ENCODE results near the gene POR. TPM values are rescaled to one million over a fixed set of nuclear protein-coding genes. Genes with fewer than 3 reads are reported as not detected.
"Not testable (repeated sequence)": the region's sequence is repeated elsewhere in the genome, so short reads cannot be mapped to it uniquely, and the experiment has no call there.

Gene POR
- total RNA-seq, 1 donor from 2014 or later, result 88.6 TPM

- no peak for DNase-seq (ENCODE audit: low spot score in 2 of 2, unreplicated experiment in 2 of 2)
- Mint-ChIP-seq H3K27me3 (ENCODE audit: low read depth) (no peaks in the 10 kb centered on the region), H3K4me1 (peaks cover 13% of the 10 kb centered on the region), H3K4me3 (no peak overlapping the region), H3K36me3 (no peaks in the 10 kb centered on the region), H3K27ac (no peak overlapping the region), H3K9me3 (no peaks in the 10 kb centered on the region)
- no peak for TF ChIP-seq CTCF (IDR thresholded peaks at IDR 0.05; ENCODE audit: unreplicated experiment)
Measured at GRCh38 chr7:75909521-75910132, 5.3 kb upstream of the POR start.

GRCh38 chr7:75911186-75911585, 3.8 kb upstream of the POR start:
- H3K4me3 Mint-ChIP-seq; H3K36me3 Mint-ChIP-seq; H3K27ac Mint-ChIP-seq; H3K9me3 Mint-ChIP-seq; H3K27me3 Mint-ChIP-seq (ENCODE audit: low read depth); DNase-seq (ENCODE audit: low spot score in 2 of 2, unreplicated experiment in 2 of 2): not testable (repeated sequence)
- peaks cover 13% of the 10 kb centered on the region for H3K4me1 Mint-ChIP-seq

- no peaks in the 10 kb centered on the region for H3K36me3 Mint-ChIP-seq
- H3K27ac Mint-ChIP-seq, result no peak overlapping the region
- no peak overlapping the region for H3K4me3 Mint-ChIP-seq
- no peak for TF ChIP-seq CTCF (IDR thresholded peaks at IDR 0.05; ENCODE audit: unreplicated experiment)
- peaks cover 17% of the 10 kb centered on the region for H3K4me1 Mint-ChIP-seq
- no peaks in the 10 kb centered on the region for H3K9me3 Mint-ChIP-seq
- DNase-seq (ENCODE audit: low spot score in 2 of 2, unreplicated experiment in 2 of 2), result no peak
- no peaks in the 10 kb centered on the region for H3K27me3 Mint-ChIP-seq (ENCODE audit: low read depth)
Measured at GRCh38 chr7:75913437-75913836, 1.5 kb upstream of the POR start.

GRCh38 chr7:75914169-75914654, 743 bp upstream of the POR start:
- Mint-ChIP-seq H3K36me3 (no peaks in the 10 kb centered on the region), H3K9me3 (no peaks in the 10 kb centered on the region), H3K27me3 (ENCODE audit: low read depth) (no peaks in the 10 kb centered on the region), H3K4me1 (peaks cover 19% of the 10 kb centered on the region), H3K27ac (peak overlapping the region; percentile 96), H3K4me3 (peak overlapping the region; percentile 89)
- no peak for TF ChIP-seq CTCF (IDR thresholded peaks at IDR 0.05; ENCODE audit: unreplicated experiment)
- DNase-seq (ENCODE audit: low spot score in 2 of 2, unreplicated experiment in 2 of 2), result no peak

GRCh38 chr7:75915416-75916156, 631 bp downstream of the POR start:
- TF ChIP-seq CTCF (IDR thresholded peaks at IDR 0.05; ENCODE audit: unreplicated experiment), result no peak
- Mint-ChIP-seq H3K9me3 (no peaks in the 10 kb centered on the region), H3K36me3 (no peaks in the 10 kb centered on the region), H3K4me3 (peak overlapping the region; percentile 89), H3K4me1 (peaks cover 19% of the 10 kb centered on the region), H3K27me3 (ENCODE audit: low read depth) (no peaks in the 10 kb centered on the region), H3K27ac (peak overlapping the region; percentile 79)
- DNase-seq (ENCODE audit: low spot score in 2 of 2, unreplicated experiment in 2 of 2), result peak in 1 of 2 experiments; percentile 43

GRCh38 chr7:75916259-75916658, 1.3 kb downstream of the POR start:
- Mint-ChIP-seq H3K27me3 (ENCODE audit: low read depth) (no peaks in the 10 kb centered on the region), H3K4me1 (peaks cover 23% of the 10 kb centered on the region), H3K27ac (no peak overlapping the region), H3K4me3 (peak overlapping the region; percentile 89), H3K36me3 (peaks cover 3% of the 10 kb centered on the region), H3K9me3 (no peaks in the 10 kb centered on the region)
- no peak for TF ChIP-seq CTCF (IDR thresholded peaks at IDR 0.05; ENCODE audit: unreplicated experiment)
- no peak for DNase-seq (ENCODE audit: low spot score in 2 of 2, unreplicated experiment in 2 of 2)

All from mesothelial cell of epicardium (in vitro differentiated cells).